Renal pelvis (tissue), 4 donors: ENCODE data around the gene RBM24. TPM values are rescaled to one million over a fixed set of nuclear protein-coding genes. Genes with fewer than 3 reads are reported as not detected.
A peak's percentile ranks its signal among the peaks of the same experiment; 100 is the strongest.
"Not testable (repeated sequence)": the region's sequence is repeated elsewhere in the genome, so short reads cannot be mapped to it uniquely, and the experiment has no call there.

Experiments
- DNase-seq: peaks from one replicate; pipeline ENCODE4 v3.0.0-alpha.2; 2013
- polyA plus RNA-seq, 3 donors: library from polyadenylated mRNA; unstranded; fragments of 120-200 nt; gene quantifications; one replicate each; pipeline ENCODE4 v1.2.1, GENCODE V29; 2013; ENCODE audit not compliant: insufficient read length in 3 of 3

RBM24 gene
- polyA plus RNA-seq, 3 donors = 0.37 to 1.2 (median 1.2) TPM

DNA sequence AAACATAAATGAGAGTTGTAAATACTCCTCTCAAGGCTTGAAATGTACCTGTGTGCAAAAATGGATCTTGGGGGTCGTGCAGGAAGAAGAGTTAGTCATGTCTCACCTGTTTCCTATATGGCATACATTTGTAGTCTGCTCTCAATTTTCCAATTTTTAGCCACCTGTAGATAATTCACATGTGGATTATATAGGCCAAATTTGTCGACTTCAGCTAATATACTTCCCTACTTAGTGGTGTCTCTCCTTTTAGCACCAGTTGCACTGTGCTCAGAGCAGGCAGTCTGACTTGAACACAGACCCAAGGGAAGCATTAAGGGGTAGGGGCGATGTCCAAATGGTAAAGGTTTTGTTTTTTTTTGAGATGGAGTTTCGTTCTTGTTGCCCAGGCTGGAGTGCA is 1.9 kb downstream of the RBM24 start:
- no peak for DNase-seq

DNA sequence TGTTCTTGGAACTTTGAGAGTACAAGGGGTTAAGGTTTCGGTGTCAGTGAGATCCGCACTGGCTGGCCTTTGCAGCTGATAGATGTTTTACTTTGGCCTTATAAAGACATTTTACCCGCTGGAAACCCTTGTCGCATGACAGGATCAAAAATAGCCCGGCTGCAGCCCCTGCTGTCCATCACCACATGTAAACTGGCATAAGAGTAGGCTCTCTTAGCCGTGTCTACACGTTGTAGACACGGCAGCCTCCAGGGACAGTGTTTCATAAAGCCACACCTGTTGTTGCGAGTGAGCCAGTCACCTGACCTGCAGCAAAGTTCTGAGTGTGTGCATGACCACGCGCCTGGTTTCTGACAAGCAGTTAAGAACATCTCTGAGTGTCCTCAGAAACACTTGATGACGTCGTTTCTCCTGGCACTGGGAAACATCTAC is 8.5 kb downstream of the RBM24 start:
- no peak for DNase-seq

DNA sequence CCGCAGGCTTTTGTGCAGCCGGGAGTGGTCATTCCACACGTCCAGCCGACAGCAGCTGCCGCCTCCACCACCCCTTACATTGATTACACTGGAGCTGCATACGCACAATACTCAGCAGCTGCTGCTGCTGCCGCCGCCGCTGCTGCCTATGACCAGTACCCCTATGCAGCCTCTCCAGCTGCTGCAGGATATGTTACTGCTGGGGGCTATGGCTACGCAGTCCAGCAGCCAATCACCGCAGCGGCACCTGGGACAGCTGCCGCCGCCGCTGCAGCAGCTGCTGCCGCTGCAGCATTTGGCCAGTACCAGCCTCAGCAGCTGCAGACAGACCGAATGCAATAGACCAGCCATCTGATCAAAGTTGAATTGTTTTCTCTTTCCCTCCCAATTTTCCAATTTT is 10.6 kb downstream of the RBM24 start:
- no peak for DNase-seq

DNA sequence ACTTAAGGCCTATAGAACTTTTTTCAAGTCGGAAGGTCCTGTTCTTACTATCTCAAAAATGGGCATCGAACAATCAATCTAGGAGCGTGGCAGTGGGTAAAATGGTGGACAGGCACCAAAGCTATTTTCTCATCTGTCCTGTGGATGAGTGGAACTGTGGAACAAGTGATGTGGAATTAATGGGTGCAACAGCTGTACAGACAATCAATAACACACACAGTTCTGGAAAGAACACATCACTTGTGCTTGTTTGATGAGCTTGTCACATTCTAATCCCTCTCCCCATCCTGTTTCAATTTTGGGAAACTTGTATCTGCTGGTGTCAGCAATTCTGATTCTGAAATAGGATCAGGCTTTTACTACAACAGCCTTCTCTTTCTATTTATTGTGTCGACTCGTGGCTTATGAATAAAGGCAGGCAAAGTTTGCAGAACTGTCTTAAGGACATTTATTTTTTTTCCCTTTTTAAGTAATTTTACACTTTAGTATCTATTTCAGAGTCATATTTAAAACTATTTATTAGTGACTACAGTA is 11.5 kb downstream of the RBM24 start:
- DNase-seq = no peak

DNA sequence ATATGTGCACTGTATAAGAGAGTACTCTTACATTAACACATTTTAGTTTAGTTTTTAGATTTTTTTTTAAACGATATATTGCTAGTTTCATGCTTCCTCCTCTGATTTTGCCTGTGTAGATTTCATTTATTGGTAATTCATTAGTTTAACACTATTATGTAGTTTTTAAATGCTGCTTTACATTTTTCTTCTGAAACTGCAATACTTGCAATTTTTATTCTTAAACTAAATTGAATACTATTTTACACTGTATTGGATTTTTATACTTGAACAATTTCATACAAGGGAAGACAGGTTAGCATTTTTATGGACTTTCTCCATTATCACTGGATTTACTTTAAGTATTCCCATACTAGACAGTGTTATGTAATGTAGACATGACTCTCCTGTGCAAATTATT is 12.2 kb downstream of the RBM24 start:
- no peak for DNase-seq

DNA sequence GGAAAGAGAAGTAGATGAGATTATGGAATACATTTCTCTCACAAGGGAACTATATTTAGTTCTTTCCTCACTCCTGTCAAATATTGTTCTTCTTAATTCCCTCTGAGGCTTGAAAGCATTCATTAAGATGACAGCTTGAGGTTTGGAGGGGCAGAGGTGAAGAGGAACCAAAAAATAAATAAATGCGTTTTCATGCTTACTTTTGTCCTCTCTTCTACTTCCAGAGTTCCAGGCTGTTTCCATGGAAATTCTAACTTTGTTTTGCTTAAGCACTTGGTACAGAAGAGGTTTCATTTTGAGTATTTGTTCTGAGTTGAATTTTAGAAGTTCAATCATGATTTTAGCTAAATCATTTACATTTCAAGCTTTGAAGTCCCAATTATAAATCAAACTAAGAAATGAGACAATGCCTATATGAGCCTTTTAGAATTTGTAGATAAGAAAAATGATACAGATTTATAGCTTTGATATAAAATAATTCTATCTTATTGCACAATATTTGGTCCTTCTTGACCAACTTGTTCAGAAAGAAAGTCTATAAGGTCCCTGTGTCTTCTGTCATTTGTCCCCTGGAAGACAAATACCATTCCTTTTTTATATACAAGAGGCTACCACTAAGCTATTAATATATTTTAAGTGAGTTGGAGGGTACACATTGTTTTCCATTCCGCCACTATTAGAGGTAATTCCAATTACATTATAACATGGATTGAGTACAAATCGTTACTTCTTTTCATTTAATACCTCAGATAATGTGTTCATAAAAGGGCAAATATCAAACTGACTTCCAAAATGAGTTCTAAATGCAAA is 16.3 kb downstream of the RBM24 start:
- no peak for DNase-seq

DNA sequence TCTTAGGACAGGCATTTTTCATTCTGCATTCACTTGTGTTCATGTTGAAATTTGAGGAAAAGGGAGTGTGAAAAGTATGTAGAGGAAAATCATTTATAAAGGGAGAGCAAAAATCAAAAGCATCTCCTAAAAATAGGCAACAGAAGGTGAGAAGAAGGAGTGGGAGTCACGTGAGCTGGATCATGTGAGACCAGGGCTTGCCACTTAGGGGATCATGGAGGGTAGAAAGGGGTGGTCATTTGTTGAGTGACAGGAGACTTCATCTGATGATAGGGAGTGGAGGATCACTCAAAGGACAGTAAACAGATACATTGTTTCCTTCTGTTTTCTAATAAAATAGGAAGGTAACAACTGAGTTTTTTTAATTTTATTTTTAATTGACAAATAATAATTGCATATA is 17.1 kb downstream of the RBM24 start:
- DNase-seq = no peak

DNA sequence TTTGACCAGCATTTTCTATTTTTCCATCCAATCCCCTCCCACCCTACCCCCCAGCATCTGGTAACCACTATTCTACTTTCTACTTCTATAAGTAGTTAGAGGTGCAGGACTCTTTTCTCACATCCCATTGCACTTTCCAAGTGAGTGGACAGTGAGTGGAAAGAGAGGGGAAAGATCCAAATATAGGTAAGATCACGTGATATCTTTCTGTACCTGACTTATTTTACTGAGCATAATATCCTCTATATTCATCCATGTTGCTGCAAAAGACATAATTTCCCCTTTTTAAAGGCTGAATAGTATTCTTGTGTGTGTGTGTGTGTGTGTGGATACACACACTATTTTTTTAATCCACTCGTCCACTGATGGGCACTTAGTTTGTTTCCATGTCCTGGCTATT is 18.1 kb downstream of the RBM24 start:
- DNase-seq = no peak

DNA sequence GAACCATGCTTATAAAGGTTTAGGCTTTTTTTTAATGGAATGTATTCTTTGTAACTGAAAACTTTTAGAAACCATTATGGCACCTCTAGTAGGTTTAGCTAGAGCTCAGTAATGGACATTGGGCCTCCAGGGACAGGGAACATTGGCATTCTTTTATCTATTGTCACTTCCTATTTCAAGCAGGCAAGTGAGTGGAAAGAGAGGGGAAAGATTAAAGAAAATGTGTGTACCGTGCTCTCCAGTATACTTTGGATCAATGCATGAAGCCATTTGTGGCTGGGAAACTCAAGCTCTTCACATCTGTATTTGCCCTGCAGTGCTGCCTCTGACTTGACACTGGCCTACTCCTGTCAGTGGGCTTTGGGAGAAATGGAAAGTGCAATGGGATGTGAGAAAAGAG is 18.6 kb downstream of the RBM24 start:
- DNase-seq = no peak

DNA sequence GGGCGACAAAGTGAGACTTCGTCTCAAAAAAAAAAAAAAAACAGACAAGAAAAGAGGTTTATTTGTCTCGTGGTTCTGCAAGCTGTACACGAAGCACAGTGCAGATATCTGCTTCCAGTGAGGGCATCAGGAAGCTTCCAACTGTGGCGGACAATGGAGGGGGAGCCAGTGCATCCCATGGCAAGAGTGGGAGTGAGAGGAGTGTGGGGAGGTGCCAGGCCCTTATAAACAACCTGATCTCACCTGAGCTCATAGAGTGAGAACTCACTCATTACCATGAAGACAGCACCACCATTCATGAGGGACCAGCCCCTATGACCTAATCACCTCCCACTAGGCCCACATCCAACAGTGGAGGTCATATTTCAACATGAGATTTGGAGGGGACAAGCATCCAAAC is 19.5 kb downstream of the RBM24 start:
- no peak for DNase-seq

DNA sequence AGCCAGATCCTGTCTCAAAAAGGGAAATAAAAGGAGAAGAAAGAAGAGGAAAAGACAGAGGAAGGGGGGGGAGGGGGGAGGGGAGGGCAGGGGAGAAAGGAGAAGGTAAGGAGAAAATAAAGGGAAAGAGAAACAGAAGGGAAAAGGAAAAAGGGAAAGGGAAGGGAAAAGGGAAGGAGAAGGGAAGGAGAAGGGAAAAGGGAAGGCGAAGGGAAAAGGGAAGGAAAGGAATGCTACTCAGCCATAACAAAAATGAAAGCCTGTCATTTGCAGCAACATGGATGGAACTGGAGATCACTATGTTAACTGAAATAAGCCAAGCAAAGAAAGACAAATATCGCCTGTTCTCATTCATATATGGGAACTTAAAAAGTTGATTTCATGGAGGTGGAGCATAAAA is 22.3 kb downstream of the RBM24 start:
- no peak for DNase-seq

DNA sequence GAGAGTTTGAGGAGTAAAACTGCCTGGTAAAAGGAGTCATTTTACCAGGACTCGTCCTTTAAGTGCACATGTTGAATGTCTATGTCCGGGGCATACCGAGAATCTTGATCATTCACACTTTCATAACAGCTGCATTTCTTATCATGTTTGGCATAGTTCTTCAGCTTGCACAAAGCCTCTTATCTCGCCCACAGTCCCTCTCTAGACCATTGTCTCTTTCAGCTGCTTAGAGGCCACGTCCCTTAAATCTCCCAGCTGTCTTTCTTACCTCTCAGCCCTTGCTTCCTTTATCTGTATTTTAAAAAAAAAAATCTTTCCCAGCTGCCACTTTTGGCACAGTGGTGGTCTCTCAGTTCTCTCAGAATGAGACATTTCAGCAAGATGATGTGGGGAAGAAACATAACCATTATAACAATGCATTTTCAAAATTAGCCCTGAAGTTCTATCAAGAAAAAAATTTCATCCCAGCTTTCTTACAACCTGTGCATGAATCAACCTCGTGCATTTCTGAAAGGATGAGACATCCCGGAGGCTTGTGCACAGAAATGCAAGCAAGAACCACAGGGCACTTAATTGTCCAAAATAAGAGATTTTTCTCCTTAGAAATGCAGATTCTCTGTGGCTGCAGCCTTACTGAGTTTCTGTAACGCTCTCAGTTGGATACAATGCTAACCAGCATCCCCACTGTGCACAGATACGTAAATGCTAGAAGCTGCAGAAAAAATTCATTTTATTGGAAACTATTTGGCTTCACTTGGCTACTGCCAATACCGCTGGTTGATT is 24.2 kb downstream of the RBM24 start:
- DNase-seq = no peak

DNA sequence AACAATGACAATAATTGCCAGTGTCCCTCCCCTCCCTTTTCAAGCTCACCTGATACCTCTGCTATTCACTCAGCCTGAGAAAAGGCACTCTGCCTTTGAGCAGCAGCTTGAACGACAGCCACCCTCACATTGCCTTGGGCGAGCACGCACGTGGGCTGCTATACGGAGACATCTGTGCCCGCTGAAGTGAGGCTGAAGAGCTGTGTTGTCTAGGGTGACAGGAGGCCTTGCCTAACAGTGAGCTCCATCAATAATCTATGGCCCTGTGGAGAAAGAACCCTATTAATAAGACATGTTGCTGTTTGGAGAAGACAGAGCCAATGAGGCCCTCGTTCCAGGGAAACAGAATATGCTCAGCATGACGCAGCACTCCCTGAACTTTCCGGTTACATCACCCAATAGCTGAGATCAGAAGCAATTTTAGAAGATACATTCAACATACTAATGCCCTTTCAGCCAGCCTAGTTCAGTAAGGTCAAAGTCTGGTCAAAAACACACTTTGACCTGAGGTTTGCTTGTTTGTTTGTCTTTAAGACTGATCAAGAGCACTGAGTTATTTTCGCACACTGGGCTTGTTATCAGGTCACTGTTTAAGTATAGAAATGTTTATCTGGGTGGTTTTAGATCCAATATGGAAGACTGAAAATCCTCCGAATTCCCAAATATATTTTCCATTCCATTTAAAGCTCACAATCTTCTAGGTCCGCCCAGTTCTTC is 30.6 kb downstream of the RBM24 start:
- DNase-seq = peak; percentile 10

DNA sequence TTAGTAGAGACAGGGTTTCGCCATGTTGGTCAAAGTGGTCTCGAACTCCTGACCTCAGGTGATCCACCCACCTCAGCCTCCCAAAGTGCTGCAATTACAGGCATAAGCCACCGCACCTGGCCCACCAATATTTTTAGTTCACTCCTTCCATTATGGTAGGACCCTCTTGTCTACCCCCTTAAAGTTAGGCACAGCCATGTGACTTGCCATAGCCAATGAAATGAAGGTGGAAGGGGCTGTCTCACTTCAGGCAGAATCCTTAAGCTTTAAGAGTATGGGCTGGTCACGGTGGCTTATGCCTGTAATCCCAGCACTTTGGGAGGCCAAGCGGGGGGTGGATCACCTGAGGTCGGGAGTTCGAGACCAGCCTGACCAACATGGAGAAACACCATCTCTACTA is 32.1 kb downstream of the RBM24 start:
- DNase-seq = not testable (repeated sequence)

DNA sequence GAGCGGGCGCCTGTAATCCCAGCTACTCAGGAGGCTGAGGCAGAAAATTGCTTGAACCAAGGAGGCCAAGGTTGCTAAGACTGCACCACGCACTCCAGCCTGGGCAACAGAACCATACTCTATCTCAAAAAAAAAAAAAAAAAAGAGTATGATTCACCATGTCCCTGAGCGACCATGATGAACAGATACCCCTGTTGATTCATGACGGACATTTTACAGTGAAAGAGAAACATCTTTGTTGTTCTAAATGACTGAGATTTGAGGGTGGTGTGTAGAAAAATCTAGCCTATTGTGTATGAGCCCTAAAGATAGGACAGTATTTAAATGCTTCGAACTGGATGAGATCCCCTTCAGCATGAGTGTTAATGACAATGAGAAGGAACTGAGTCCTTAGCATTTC is 32.8 kb downstream of the RBM24 start:
- no peak for DNase-seq

DNA sequence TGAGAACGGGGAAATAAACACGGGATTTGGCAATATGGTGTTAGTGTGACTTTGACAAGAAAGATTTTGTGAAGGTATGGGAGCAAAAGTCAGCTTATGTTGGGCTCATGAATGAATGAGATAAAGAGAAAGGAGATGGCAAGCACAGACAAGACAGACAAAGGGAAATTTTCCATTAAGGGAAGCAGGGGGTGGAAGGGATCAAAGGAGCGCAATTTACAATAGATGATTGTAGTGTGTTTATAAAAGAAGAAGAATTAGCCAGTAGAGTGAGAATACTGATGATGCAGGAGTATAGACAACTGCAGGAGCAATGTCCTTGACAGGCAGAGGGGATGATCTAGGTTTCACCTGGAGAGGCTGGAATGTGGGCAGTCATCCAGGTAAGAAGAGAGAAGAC is 34.1 kb downstream of the RBM24 start:
- DNase-seq = no peak

DNA sequence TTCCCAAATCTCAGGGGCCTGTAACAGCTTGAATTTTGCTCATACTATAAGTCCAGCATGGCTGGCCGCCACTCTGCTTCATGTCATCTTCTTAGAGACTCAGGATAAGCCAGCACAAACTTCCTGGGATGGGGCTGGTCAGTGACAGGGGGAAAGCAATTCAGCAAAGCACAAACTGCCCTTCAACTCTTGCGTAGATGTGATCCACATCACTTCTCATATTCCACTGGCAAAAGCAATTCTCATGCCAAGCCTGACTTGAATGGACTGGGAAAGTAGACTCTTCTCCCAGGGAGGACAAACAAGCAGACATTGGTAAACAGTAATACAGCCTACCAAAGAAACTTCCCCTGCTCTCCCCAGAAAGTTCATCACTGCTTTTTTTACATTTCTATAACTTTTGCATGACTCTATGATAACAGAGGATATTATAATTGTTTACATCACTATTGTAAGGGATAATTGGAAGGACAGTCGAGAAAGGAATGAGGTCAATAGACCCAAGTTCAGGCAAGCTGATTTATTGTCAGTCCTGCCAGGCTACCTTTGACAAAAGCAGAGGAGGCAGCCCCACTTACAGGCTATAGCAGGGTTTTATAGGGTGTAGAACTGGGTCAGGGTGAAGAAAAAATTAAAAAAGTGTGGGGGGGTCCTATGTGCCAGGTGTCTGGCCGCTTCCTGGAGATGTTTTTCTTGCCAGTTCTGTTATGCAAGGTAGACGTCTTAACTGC is 37.4 kb downstream of the RBM24 start:
- no peak for DNase-seq

DNA sequence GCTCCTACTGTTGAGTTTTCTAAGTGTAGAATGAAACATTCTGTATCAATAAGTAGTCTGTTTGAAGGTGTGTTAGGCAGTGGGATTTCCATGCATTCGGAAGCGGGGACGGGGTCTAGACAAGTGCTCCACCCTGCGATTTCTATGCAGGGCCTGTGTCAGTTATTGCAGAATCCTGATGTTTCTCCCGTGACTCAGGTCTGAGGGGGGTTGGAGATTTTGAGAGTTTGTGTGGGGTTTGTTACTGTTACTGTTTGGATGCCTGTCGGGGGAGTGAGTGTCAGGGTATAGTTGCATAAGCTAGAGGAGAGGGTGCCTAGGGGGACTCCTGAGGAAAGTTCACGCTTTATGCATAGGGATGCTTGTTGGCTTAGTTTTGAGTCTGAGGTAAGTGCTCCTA is 39.1 kb downstream of the RBM24 start:
- DNase-seq = not testable (repeated sequence)

DNA sequence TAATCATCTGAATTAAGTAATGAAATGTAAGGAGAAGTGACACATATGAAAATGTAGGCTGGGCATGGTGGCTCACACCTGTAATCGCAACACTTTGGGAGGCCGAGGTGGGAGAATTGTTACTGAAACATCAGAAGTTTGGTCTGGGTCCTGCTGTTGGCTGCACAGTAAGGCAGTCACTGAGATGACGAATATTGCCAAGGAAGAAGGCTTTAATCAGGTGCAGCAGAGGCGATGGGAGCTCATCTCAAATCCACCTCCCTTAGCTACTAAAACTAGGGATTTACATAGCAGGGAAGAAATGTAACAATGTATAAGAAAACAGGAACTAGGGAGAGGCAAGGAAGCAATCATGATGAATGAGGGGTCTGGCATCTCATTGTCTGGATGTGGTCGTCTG is 50.1 kb downstream of the RBM24 start:
- no peak for DNase-seq

DNA sequence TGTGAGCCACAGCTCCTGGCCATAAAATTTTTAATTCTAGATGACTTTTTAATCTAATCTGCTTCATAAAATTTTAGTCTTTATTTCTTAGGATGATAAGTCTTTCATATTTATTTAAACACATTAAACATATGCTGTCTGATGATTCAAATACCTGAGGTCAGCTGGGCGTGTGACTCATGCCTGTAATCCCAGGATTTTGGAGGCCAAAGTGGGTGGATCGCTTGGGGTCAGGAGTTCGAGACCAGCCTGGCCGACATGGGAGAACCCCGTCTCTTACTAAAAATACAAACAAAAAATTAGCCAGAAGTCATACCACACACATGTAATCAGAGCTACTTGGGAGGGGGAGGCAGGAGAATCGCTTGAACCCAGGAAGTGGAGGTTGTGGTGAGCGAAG is 53.1 kb downstream of the RBM24 start:
- no peak for DNase-seq

DNA sequence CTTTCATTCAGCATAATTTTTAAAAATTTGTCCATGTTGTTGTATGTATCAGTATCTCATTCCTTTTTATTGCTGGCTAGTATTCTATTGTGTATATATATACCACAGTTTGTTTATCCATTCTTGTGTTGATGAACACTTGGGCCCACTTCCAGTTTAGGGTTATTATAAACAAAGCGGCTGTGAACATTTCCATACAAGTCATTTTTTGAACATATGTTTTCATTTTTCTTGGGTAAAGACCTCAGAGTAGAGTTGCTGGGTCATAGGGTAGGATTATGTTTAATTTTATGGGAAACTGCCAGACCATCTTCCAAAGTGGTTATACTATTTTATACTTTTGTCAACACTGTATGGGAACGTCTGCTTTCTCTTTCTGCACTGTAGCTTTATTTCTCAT is 55.3 kb downstream of the RBM24 start:
- DNase-seq = no peak

DNA sequence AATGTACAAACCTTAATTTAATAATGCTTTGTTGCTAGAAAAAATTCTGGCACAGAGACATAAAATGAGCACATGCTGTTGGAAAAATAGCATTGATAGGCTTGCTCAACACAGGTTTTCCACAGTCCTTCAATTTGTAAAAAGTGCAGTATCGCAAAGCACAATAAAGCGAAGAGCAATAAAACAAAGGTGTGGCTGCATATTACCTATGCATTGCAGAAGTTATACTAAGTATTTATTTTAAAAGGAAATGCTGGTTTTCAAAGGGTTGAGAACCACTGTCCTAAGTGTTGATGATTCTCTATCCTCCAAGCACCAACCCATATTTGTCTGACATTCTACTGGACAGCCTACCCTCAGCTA is 58.1 kb downstream of the RBM24 start:
- DNase-seq = no peak
